WTC11 (cell line): ENCODE results near the gene PPME1.

Experiments used
- ATF2 ChIP-seq: sonication (generic); formaldehyde crosslinking; IDR thresholded peaks from 2 replicates; pipeline ENCODE4 v1.8.1; 2022; ENCODE audit warnings: low read depth, missing genetic modification reagents, borderline replicate concordance
- CREM ChIP-seq: sonication (generic); formaldehyde crosslinking; IDR thresholded peaks from 2 replicates; pipeline ENCODE4 v1.8.1; 2022; ENCODE audit warnings: mild to moderate bottlenecking, missing genetic modification reagents, moderate library complexity
- CTCF ChIP-seq: fragments of 200-600 bp; IDR thresholded peaks from 2 replicates; pipeline ENCODE4 v1.8.0; 2022; ENCODE audit warnings: antibody characterized with exemption
- ESRRA ChIP-seq: sonication (generic); formaldehyde crosslinking; IDR thresholded peaks from 2 replicates; pipeline ENCODE4 v1.8.1; 2022; ENCODE audit warnings: mild to moderate bottlenecking, missing genetic modification reagents, borderline replicate concordance
- JUN ChIP-seq: sonication (generic); formaldehyde crosslinking; IDR thresholded peaks from 2 replicates; pipeline ENCODE4 v1.8.0; 2023; ENCODE audit warnings: mild to moderate bottlenecking, missing genetic modification reagents
- NFE2L1 ChIP-seq: sonication (generic); formaldehyde crosslinking; IDR thresholded peaks from 2 replicates; pipeline ENCODE4 v1.8.1; 2023; ENCODE audit warnings: missing genetic modification reagents
- NFYB ChIP-seq: sonication (generic); formaldehyde crosslinking; conservative IDR thresholded peaks from 2 replicates; pipeline ENCODE4 v1.8.0; 2022; ENCODE audit warnings: low read depth, missing genetic modification reagents
- NR2C2 ChIP-seq: sonication (generic); formaldehyde crosslinking; IDR thresholded peaks from 2 replicates; pipeline ENCODE4 v1.8.0; 2022; ENCODE audit warnings: mild to moderate bottlenecking, missing genetic modification reagents
- OVOL2 ChIP-seq: fragments of 250-450 bp; sonication (Bioruptor Pico); IDR thresholded peaks from 2 replicates; pipeline ENCODE4 v1.9.0; 2021; ENCODE audit warnings: mild to moderate bottlenecking, borderline replicate concordance
- TEAD1 ChIP-seq: sonication (generic); formaldehyde crosslinking; IDR thresholded peaks from 2 replicates; pipeline ENCODE4 v1.8.0; 2022; ENCODE audit warnings: mild to moderate bottlenecking, missing genetic modification reagents
- ZBTB43 ChIP-seq: sonication (generic); formaldehyde crosslinking; IDR thresholded peaks from 2 replicates; pipeline ENCODE4 v1.8.1; 2023; ENCODE audit warnings: mild to moderate bottlenecking, missing genetic modification reagents
- ZNF423 ChIP-seq: fragments of 250-450 bp; sonication (Bioruptor Pico); IDR thresholded peaks from 2 replicates; pipeline ENCODE4 v2.1.2; 2022; ENCODE audit warnings: mild to moderate bottlenecking, moderate library complexity
- TF ChIP-seq, protein P1 (sequence below): sonication (generic); formaldehyde crosslinking; IDR thresholded peaks from 2 replicates; pipeline ENCODE4 v1.8.1; 2023; ENCODE audit warnings: mild to moderate bottlenecking, missing genetic modification reagents
- TF ChIP-seq, protein P2 (sequence below): sonication (generic); formaldehyde crosslinking; conservative IDR thresholded peaks from 2 replicates; pipeline ENCODE4 v1.8.1; 2023; ENCODE audit warnings: mild to moderate bottlenecking, low read depth, missing genetic modification reagents, moderate library complexity

DNA sequence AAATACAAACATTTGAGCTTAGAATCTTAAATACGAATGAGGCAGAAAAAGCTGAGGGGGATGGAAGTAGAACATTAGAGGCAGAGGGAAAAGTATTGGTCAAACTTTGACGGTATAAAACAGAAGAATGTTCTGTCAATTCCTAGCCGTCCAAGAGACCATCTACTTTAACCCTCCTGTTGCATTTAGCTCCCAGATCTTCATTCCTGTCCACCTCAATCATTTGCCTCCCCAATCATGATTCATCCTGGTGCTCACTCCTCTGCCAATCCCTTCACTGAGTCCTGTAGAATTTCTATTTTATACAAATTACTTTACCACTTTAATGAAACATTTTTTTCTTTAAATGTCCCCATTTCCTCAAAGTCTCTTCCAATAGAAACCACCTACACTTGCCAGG, 28.5 kb upstream of the PPME1 start:
- TF ChIP-seq JUN (CRISPR knock-in tag): no peak
- TF ChIP-seq OVOL2 (CRISPR knock-in tag): no peak
- TF ChIP-seq, protein P1, sequence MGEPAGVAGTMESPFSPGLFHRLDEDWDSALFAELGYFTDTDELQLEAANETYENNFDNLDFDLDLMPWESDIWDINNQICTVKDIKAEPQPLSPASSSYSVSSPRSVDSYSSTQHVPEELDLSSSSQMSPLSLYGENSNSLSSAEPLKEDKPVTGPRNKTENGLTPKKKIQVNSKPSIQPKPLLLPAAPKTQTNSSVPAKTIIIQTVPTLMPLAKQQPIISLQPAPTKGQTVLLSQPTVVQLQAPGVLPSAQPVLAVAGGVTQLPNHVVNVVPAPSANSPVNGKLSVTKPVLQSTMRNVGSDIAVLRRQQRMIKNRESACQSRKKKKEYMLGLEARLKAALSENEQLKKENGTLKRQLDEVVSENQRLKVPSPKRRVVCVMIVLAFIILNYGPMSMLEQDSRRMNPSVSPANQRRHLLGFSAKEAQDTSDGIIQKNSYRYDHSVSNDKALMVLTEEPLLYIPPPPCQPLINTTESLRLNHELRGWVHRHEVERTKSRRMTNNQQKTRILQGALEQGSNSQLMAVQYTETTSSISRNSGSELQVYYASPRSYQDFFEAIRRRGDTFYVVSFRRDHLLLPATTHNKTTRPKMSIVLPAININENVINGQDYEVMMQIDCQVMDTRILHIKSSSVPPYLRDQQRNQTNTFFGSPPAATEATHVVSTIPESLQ: no peak
- no peak for TF ChIP-seq ESRRA (CRISPR knock-in tag)
- no peak for TF ChIP-seq ZNF423 (CRISPR knock-in tag)
- no peak for TF ChIP-seq CTCF
- no peak for TF ChIP-seq NFE2L1
- TF ChIP-seq CREM (CRISPR knock-in tag): no peak
- no peak for TF ChIP-seq ZBTB43 (CRISPR knock-in tag)
- no peak for TF ChIP-seq ATF2 (CRISPR knock-in tag)
- TF ChIP-seq TEAD1 (CRISPR knock-in tag): no peak
- TF ChIP-seq, protein P2, sequence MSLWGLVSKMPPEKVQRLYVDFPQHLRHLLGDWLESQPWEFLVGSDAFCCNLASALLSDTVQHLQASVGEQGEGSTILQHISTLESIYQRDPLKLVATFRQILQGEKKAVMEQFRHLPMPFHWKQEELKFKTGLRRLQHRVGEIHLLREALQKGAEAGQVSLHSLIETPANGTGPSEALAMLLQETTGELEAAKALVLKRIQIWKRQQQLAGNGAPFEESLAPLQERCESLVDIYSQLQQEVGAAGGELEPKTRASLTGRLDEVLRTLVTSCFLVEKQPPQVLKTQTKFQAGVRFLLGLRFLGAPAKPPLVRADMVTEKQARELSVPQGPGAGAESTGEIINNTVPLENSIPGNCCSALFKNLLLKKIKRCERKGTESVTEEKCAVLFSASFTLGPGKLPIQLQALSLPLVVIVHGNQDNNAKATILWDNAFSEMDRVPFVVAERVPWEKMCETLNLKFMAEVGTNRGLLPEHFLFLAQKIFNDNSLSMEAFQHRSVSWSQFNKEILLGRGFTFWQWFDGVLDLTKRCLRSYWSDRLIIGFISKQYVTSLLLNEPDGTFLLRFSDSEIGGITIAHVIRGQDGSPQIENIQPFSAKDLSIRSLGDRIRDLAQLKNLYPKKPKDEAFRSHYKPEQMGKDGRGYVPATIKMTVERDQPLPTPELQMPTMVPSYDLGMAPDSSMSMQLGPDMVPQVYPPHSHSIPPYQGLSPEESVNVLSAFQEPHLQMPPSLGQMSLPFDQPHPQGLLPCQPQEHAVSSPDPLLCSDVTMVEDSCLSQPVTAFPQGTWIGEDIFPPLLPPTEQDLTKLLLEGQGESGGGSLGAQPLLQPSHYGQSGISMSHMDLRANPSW (CRISPR knock-in tag): no peak
- no peak for TF ChIP-seq NFYB
- no peak for TF ChIP-seq NR2C2 (CRISPR knock-in tag)
